GM23248 (cell line): ENCODE measurements around the gene IQSEC1. TPM values are rescaled to one million over a fixed set of nuclear protein-coding genes. Genes with fewer than 3 reads are reported as not detected.

Source experiments
- DNase-seq: peaks from one replicate; pipeline ENCODE4 v3.0.0-alpha.2; 2015
- H2AFZ ChIP-seq: fragments of 200-600 bp; sonication (generic); 2 replicates; pipeline ENCODE4 v1.6.1; 2016; ENCODE audit warnings: antibody characterized with exemption
- H3F3A ChIP-seq: fragments of 200-600 bp; sonication (generic); 2 replicates; pipeline ENCODE4 v1.6.1; 2016; ENCODE audit warnings: mild to moderate bottlenecking, antibody characterized with exemption, mixed run types; ENCODE audit not compliant: insufficient read depth
- H3K27ac ChIP-seq: fragments of 200-600 bp; sonication (generic); 2 replicates; pipeline ENCODE4 v1.5.1; 2016; ENCODE audit warnings: mild to moderate bottlenecking
- H3K27me3 ChIP-seq: fragments of 200-600 bp; sonication (generic); replicated peaks from 2 replicates; pipeline ENCODE4 v1.6.1; 2016; ENCODE audit warnings: mild to moderate bottlenecking; ENCODE audit not compliant: insufficient read depth
- H3K36me3 ChIP-seq: fragments of 200-600 bp; sonication (generic); 2 replicates; pipeline ENCODE4 v1.6.1; 2016; ENCODE audit warnings: low read depth, mild to moderate bottlenecking
- H3K4me1 ChIP-seq: fragments of 200-600 bp; sonication (generic); 2 replicates; pipeline ENCODE4 v1.6.1; 2016; ENCODE audit warnings: mild to moderate bottlenecking; ENCODE audit not compliant: insufficient read depth
- H3K4me2 ChIP-seq: fragments of 200-600 bp; sonication (generic); one replicate; pipeline ENCODE4 v1.6.1; 2016; ENCODE audit warnings: mild to moderate bottlenecking; ENCODE audit not compliant: unreplicated experiment
- H3K4me3 ChIP-seq: fragments of 200-600 bp; sonication (generic); 2 replicates; pipeline ENCODE4 v1.5.1; 2016; ENCODE audit warnings: mild to moderate bottlenecking
- H3K79me2 ChIP-seq: fragments of 200-600 bp; sonication (generic); 2 replicates; pipeline ENCODE4 v1.6.1; 2016; ENCODE audit warnings: mild to moderate bottlenecking; ENCODE audit not compliant: insufficient read depth
- H3K9ac ChIP-seq: fragments of 200-600 bp; sonication (generic); 2 replicates; pipeline ENCODE4 v1.6.1; 2016; ENCODE audit warnings: mild to moderate bottlenecking
- H3K9me2 ChIP-seq: fragments of 200-600 bp; sonication (generic); 2 replicates; pipeline ENCODE4 v1.6.1; 2016; ENCODE audit warnings: mixed run types, mild to moderate bottlenecking, moderate library complexity; ENCODE audit not compliant: insufficient read depth
- H3K9me3 ChIP-seq: fragments of 200-600 bp; sonication (generic); one replicate; pipeline ENCODE4 v1.6.1; 2017; ENCODE audit warnings: low read depth
- H4K20me1 ChIP-seq: fragments of 200-600 bp; sonication (generic); 2 replicates; pipeline ENCODE4 v1.6.0; 2016; ENCODE audit not compliant: insufficient read depth
- EZH2 ChIP-seq: fragments of 200-600 bp; sonication (generic); IDR thresholded peaks from 2 replicates; pipeline ENCODE4 v1.6.1; 2018; ENCODE audit warnings: antibody characterized with exemption, mild to moderate bottlenecking; ENCODE audit not compliant: insufficient read depth, poor library complexity, severe bottlenecking
- EZH2phosphoT487 ChIP-seq: fragments of 200-600 bp; sonication (generic); IDR thresholded peaks from 2 replicates; pipeline ENCODE4 v1.6.1; 2018; ENCODE audit warnings: antibody characterized with exemption, moderate library complexity, mild to moderate bottlenecking, low read depth; ENCODE audit not compliant: insufficient read depth
- WGBS, 2 experiments: methylation state at CpG; one replicate each; pipeline ENCODE4 v1.1.6; 2015 to 2017; ENCODE audit warnings: low lambda C conversion rate in 2 of 2, low coverage in 1 of 2; ENCODE audit errors: missing lambda C conversion rate in 2 of 2; 5-methylcytosine and 5-hydroxymethylcytosine counted together
- in situ Hi-C: fragments of 300-500 bp; cut with MboI; formaldehyde crosslinking; loops from 2 replicates; pipeline ENCODE4 v1.15.0; 2020
- polyA plus RNA-seq: library from polyadenylated mRNA; unstranded; fragments of >200 nt; fragmentation: Nextera tagmentation; extraction: Ambion mirVana; gene quantifications from 2 replicates; pipeline ENCODE4 v1.2.1, GENCODE V29; 2016
- total RNA-seq: library from RNA; depleted of rRNA; stranded (reverse); fragments of >200 nt; shearing (Covaris generic); gene quantifications from 2 replicates; pipeline ENCODE4 v1.2.3, GENCODE V29; 2014

Gene IQSEC1
- total and polyA plus RNA-seq, 2 experiments from 2014 or later: 5.1 to 21.6 TPM

GRCh38 chr3:13011573-13012220, 61.5 kb downstream of the IQSEC1 start:
- H3K27me3 ChIP-seq: peaks cover 10% of the 10 kb centered on the region
- H3K9me2 ChIP-seq: no peaks in the 10 kb centered on the region
- no peak overlapping the region for H3K27ac ChIP-seq
- H3K4me3 ChIP-seq: no peak overlapping the region
- H3F3A ChIP-seq: no peaks in the 10 kb centered on the region
- H2AFZ ChIP-seq: no peak overlapping the region
- H4K20me1 ChIP-seq: no peaks in the 10 kb centered on the region
- in situ Hi-C loops: no loop called here
- no peaks in the 10 kb centered on the region for H3K36me3 ChIP-seq
- 65 to 69% methylated on average over 11 of the region's 11 CpGs for whole genome bisulfite sequencing, 2 experiments
- H3K79me2 ChIP-seq: no peaks in the 10 kb centered on the region
- no peak overlapping the region for H3K4me2 ChIP-seq
- H3K9me3 ChIP-seq: no peaks in the 10 kb centered on the region
- DNase-seq: no peak
- no peak for TF ChIP-seq EZH2phosphoT487
- no peak for TF ChIP-seq EZH2
- no peaks in the 10 kb centered on the region for H3K4me1 ChIP-seq
- no peak overlapping the region for H3K9ac ChIP-seq

- H4K20me1 ChIP-seq: no peaks in the 10 kb centered on the region
Measured at GRCh38 chr3:13010780-13011572, 62.3 kb downstream of the IQSEC1 start.

GRCh38 chr3:13009946-13010315, 63.3 kb downstream of the IQSEC1 start:
- Histone ChIP-seq H3K79me2 (no peaks in the 10 kb centered on the region), H3K9me2 (no peaks in the 10 kb centered on the region), H3K36me3 (no peaks in the 10 kb centered on the region), H3K4me3 (no peak overlapping the region), H3F3A (no peaks in the 10 kb centered on the region), H3K9me3 (no peaks in the 10 kb centered on the region), H3K27me3 (peaks cover 10% of the 10 kb centered on the region), H4K20me1 (no peaks in the 10 kb centered on the region), H3K27ac (no peak overlapping the region), H3K4me2 (no peak overlapping the region), H2AFZ (no peak overlapping the region), H3K4me1 (no peaks in the 10 kb centered on the region), H3K9ac (no peak overlapping the region)
- WGBS, 2 experiments: 77 to 80% methylated on average over 7 of the region's 7 CpGs
- in situ Hi-C loops: no loop called here
- TF ChIP-seq EZH2phosphoT487: no peak
- TF ChIP-seq EZH2: no peak
- DNase-seq: no peak

More at GRCh38 chr3:13010780-13011572, 62.3 kb downstream of the IQSEC1 start:
- Histone ChIP-seq H2AFZ (no peak overlapping the region), H3K4me3 (no peak overlapping the region), H3K9me3 (no peaks in the 10 kb centered on the region), H3K36me3 (no peaks in the 10 kb centered on the region), H3K9me2 (no peaks in the 10 kb centered on the region), H3F3A (no peaks in the 10 kb centered on the region), H3K27ac (no peak overlapping the region), H3K79me2 (no peaks in the 10 kb centered on the region), H3K4me1 (no peaks in the 10 kb centered on the region), H3K4me2 (no peak overlapping the region), H3K9ac (no peak overlapping the region), H3K27me3 (peaks cover 10% of the 10 kb centered on the region)
- in situ Hi-C loops: no loop called here
- TF ChIP-seq EZH2 (no peak), EZH2phosphoT487 (no peak)
- DNase-seq: no peak
- 68 to 74% methylated on average over 4 of the region's 4 CpGs for WGBS, 2 experiments

- Histone ChIP-seq H3F3A (no peaks in the 10 kb centered on the region), H3K36me3 (no peaks in the 10 kb centered on the region), H3K4me3 (no peak overlapping the region), H3K4me2 (no peak overlapping the region), H3K9me2 (no peaks in the 10 kb centered on the region), H3K4me1 (no peaks in the 10 kb centered on the region), H3K9ac (no peak overlapping the region), H4K20me1 (no peaks in the 10 kb centered on the region), H3K27ac (no peak overlapping the region), H3K79me2 (no peaks in the 10 kb centered on the region), H2AFZ (no peak overlapping the region), H3K27me3 (peaks cover 10% of the 10 kb centered on the region), H3K9me3 (no peaks in the 10 kb centered on the region)
- WGBS, 2 experiments: 68 to 70% methylated on average over 16 of the region's 16 CpGs
- no peak for TF ChIP-seq EZH2
- no peak for TF ChIP-seq EZH2phosphoT487
- no peak for DNase-seq
- in situ Hi-C loops: no loop called here
Measured at GRCh38 chr3:13009132-13009945, 63.9 kb downstream of the IQSEC1 start.
